Osteocyte (in vitro differentiated cells): Measurements from ENCODE around the gene CADM1. TPM values are rescaled to one million over a fixed set of nuclear protein-coding genes. Genes with fewer than 3 reads are reported as not detected.

Experiments
- DNase-seq: peaks from one replicate; pipeline ENCODE4 v3.0.0; 2021; ENCODE audit warnings: mixed read lengths; ENCODE audit not compliant: unreplicated experiment; ENCODE audit errors: extremely low spot score
- H3K27ac Mint-ChIP-seq: one replicate; pipeline ENCODE4 v1.8.0; 2021; ENCODE audit warnings: mild to moderate bottlenecking, mixed read lengths; ENCODE audit not compliant: unreplicated experiment
- H3K27me3 Mint-ChIP-seq: one replicate; pipeline ENCODE4 v1.8.0; 2021; ENCODE audit warnings: mixed read lengths; ENCODE audit not compliant: unreplicated experiment
- H3K36me3 Mint-ChIP-seq: one replicate; pipeline ENCODE4 v1.8.0; 2021; ENCODE audit warnings: mixed read lengths; ENCODE audit not compliant: unreplicated experiment
- H3K4me1 Mint-ChIP-seq: one replicate; pipeline ENCODE4 v1.8.0; 2021; ENCODE audit warnings: mixed read lengths; ENCODE audit not compliant: unreplicated experiment
- H3K4me3 Mint-ChIP-seq: one replicate; pipeline ENCODE4 v1.8.0; 2021; ENCODE audit warnings: mild to moderate bottlenecking, moderate library complexity, mixed read lengths; ENCODE audit not compliant: unreplicated experiment
- H3K9me3 Mint-ChIP-seq: one replicate; pipeline ENCODE4 v1.8.0; 2021; ENCODE audit warnings: mixed read lengths; ENCODE audit not compliant: unreplicated experiment
- CTCF ChIP-seq: fragments of 200-600 bp; sonication (generic); IDR thresholded peaks from 2 replicates; pipeline ENCODE4 v1.5.0; 2021; ENCODE audit warnings: antibody characterized with exemption, mild to moderate bottlenecking, moderate library complexity
- total RNA-seq: library from RNA; stranded (reverse); gene quantifications from 2 replicates; pipeline ENCODE4 v1.2.1, GENCODE V29; 2021

The CADM1 gene
- total RNA-seq, 1 donor from 2014 or later = 24.2 TPM

DNA sequence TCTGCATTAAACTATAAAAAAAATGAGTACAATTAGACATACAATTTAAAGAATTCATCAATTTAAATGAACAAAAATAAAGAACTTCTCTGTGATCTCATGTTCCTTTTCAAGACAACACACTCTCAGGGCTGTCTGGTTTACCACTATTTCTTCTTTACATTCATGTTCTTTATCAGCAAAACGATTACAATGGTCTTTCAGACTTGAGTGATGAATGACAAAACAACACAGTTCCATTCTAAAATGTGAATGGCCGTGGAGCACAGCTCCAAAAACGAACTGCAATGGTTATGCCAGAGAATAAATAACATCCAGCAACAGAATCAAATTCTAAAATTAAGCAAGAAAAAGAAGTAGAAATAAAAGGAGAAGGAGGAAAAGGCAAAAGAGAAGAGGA is 113.1 kb downstream of the CADM1 start:
- Mint-ChIP-seq H3K27me3 (no peaks in the 10 kb centered on the region), H3K36me3 (no peaks in the 10 kb centered on the region), H3K27ac (no peak overlapping the region), H3K4me1 (peaks cover 11% of the 10 kb centered on the region), H3K4me3 (no peak overlapping the region), H3K9me3 (no peaks in the 10 kb centered on the region)
- TF ChIP-seq CTCF = no peak
- no peak for DNase-seq

- Mint-ChIP-seq H3K36me3 (no peaks in the 10 kb centered on the region), H3K4me1 (peaks cover 11% of the 10 kb centered on the region), H3K27ac (no peak overlapping the region), H3K27me3 (no peaks in the 10 kb centered on the region), H3K9me3 (no peaks in the 10 kb centered on the region), H3K4me3 (no peak overlapping the region)
- no peak for TF ChIP-seq CTCF
- DNase-seq = no peak
Measured at GRCh38 chr11:115390441-115390840, 113.8 kb downstream of the CADM1 start.

GRCh38 chr11:115389790-115390189 is 114.4 kb downstream of the CADM1 start:
- Mint-ChIP-seq H3K27ac (no peak overlapping the region), H3K4me1 (peaks cover 11% of the 10 kb centered on the region), H3K36me3 (no peaks in the 10 kb centered on the region), H3K4me3 (no peak overlapping the region), H3K9me3 (no peaks in the 10 kb centered on the region), H3K27me3 (no peaks in the 10 kb centered on the region)
- DNase-seq = no peak
- TF ChIP-seq CTCF = no peak

DNA sequence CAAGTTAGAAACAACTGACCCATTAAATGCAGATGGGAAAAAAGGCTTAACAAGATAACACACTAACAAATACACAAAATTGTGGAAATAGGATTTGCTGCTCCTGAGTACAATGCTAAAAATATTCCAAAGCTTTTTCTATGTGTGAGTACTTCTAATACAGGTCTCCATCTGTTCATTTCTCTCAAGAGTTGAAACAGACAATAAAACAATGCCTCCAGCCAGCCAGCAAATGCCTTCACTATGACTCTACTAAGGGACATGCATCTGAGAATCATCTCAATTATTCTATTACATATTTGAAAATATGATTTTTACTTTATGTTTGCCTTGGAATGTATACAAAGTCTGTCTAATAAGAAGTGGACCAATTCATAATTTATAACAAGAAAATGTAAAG is 119.0 kb downstream of the CADM1 start:
- no peak overlapping the region for H3K27ac Mint-ChIP-seq
- H3K27me3 Mint-ChIP-seq = peaks cover 4% of the 10 kb centered on the region
- H3K4me3 Mint-ChIP-seq = no peak overlapping the region
- H3K4me1 Mint-ChIP-seq = no peaks in the 10 kb centered on the region
- no peaks in the 10 kb centered on the region for H3K36me3 Mint-ChIP-seq
- no peak for DNase-seq
- TF ChIP-seq CTCF = no peak
- no peaks in the 10 kb centered on the region for H3K9me3 Mint-ChIP-seq

- Mint-ChIP-seq H3K4me3 (no peak overlapping the region), H3K9me3 (no peaks in the 10 kb centered on the region), H3K27ac (no peak overlapping the region), H3K36me3 (no peaks in the 10 kb centered on the region), H3K27me3 (peaks cover 4% of the 10 kb centered on the region), H3K4me1 (no peaks in the 10 kb centered on the region)
- no peak for TF ChIP-seq CTCF
- DNase-seq = no peak
Measured at GRCh38 chr11:115384236-115384635, 120.0 kb downstream of the CADM1 start.
